HG03520 (cell line): ENCODE results near the gene LTBP1.
A peak's percentile ranks its signal among the peaks of the same experiment; 100 is the strongest.

Experiments used
- ATAC-seq: cut with Tn5 transposase; IDR thresholded peaks from one replicate; pipeline ENCODE4 v1.9.1; 2021; ENCODE audit warnings: mild to moderate bottlenecking, moderate library complexity; ENCODE audit not compliant: unreplicated experiment

LTBP1 gene

DNA sequence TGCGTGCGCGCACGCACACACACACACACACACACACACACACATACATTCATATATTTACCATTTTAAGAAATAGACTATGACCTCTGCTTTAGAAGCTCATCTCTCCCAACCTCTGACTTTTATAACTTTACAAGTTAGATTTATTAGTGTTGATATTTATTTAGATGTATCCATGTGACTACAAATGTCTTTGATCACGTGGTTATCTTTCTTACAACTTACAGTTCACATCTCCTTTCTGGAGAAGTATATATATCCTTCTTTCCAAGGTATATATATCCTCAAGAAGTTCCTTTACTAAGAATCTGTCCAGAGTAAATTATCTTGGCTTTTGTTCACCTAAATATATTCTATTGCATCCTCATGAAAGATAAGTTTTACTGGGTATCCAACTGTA, 16.3 kb upstream of the LTBP1 start:
- ATAC-seq: no peak

- no peak for ATAC-seq
Observed at GRCh38 chr2:32931519-32931918, 15.2 kb upstream of the LTBP1 start.

GRCh38 chr2:32931945-32932709, 14.6 kb upstream of the LTBP1 start:
- ATAC-seq: no peak

GRCh38 chr2:32932825-32933755, 13.7 kb upstream of the LTBP1 start:
- ATAC-seq: no peak

DNA sequence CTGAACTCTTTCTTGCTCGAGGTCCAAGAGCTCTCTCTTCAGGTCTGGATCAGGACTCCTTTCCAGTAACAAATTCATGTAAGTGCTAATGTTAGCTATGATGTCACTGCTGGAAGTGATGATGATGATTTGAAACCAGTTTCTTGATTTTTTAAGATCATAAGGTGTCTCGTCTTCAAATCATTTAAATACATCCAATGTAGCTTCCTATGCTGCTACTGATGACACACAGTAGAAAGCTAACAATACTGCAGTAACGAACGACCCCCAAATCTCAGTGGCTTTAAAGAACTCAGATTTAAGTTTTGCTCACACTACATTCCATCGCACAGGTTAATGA, 13.0 kb upstream of the LTBP1 start:
- no peak for ATAC-seq

GRCh38 chr2:32937602-32938448, 8.9 kb upstream of the LTBP1 start:
- ATAC-seq: no peak

GRCh38 chr2:32938934-32939333, 7.8 kb upstream of the LTBP1 start:
- no peak for ATAC-seq

GRCh38 chr2:32940316-32940997, 6.3 kb upstream of the LTBP1 start:
- ATAC-seq: no peak

- no peak for ATAC-seq
Observed at GRCh38 chr2:32941944-32942690, 4.6 kb upstream of the LTBP1 start.

DNA sequence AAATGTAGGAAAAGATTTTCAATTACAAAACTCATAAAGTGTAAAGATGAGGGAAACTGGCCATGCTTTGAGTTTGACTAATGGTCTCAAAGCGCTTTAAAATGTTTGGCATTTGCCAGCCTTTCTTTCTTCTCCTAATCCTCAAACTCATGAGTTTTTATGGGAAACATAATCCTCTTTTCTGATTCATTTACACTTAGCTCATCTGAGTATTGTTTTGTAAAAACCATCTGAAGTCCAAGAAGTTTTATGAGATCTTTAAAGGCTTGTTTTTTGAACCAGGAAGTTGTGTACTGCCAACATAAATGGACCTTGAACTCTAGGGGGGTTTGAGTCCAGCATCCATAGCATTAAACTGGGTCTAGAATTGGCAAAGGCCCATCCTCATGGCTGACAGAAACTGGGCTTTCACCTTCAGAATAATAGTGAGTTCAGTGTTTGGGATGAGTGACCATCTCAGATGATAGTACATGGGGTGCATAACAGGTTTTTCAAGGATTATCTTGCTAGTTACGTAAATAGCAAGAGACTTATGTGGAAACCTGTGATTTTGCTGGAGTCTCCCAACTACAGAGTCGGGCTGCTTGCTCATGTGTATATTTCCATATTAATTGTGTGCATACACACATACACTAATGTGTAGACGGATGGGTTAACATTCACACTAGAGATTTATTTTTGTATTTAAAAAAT, 3.8 kb upstream of the LTBP1 start:
- no peak for ATAC-seq

DNA sequence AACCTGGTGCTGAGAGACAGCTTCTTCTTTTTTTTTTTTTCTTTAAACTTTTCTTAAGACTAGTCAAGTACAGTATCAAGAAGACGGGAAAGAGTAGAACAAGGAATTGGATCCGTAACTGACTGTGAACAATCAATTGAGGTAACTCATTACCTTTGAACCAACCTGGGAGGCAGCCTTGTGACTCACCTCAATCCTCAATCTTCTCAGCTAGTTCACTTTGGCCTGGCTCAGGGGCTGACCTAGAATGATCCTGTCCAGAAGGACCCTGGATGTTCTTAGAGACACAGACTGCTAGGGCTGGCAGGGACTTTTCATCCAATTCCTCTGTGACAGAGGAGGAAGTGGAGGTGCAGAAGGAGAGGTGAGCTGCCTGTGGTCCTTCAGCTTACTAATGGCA, 1.5 kb upstream of the LTBP1 start:
- ATAC-seq: no peak

DNA sequence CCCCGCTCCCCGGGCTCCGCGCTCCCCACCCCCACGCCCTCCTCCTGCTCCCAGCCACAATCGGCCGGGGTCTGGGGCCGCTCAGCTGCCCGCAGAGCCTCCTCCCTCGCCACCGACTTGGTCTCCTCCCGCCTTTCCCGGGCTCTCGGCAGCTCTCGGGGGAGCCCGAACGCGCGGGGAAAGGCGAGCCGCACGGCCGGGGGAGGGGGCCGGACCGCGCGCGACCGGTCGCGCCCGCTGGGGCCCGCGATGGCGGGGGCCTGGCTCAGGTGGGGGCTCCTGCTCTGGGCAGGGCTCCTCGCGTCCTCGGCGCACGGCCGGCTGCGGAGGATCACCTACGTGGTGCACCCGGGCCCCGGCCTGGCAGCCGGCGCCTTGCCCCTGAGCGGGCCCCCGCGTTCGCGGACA, 327 bp downstream of the LTBP1 start:
- peak; percentile 26 for ATAC-seq

- ATAC-seq: peak; percentile 26
Observed at GRCh38 chr2:32947484-32948143, 861 bp downstream of the LTBP1 start.

- no peak for ATAC-seq
Observed at GRCh38 chr2:32948266-32948665, 1.5 kb downstream of the LTBP1 start.

DNA sequence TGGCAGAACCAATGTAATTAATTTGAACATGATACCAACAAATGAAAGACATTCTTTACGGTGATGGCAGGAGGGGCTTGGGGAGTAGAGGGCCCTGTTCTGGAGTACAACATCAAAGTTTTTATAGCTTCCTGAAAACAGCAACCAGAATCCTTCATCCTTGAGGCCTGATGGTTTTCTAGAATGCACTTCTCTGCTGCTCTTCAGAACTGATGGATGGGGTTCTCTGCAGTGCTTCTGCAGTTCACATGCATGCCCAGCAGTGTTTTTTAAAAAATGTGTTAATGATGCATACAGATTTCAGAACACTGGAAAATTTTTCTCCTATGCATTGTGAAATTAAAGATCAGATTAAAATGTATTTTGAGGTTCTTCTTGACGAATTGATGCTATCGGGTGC, 2.5 kb downstream of the LTBP1 start:
- ATAC-seq: no peak

GRCh38 chr2:32951672-32952071, 4.9 kb downstream of the LTBP1 start:
- ATAC-seq: no peak

GRCh38 chr2:32952761-32953476, 6.2 kb downstream of the LTBP1 start:
- no peak for ATAC-seq

GRCh38 chr2:32954206-32954605, 7.5 kb downstream of the LTBP1 start:
- no peak for ATAC-seq
